GM18907 (cell line): ENCODE results near the gene PPP2R2C.

Experiments
- ATAC-seq: cut with Tn5 transposase; IDR thresholded peaks from one replicate; pipeline ENCODE4 v1.9.1; 2021; ENCODE audit warnings: mild to moderate bottlenecking, moderate library complexity; ENCODE audit not compliant: unreplicated experiment

PPP2R2C gene

DNA sequence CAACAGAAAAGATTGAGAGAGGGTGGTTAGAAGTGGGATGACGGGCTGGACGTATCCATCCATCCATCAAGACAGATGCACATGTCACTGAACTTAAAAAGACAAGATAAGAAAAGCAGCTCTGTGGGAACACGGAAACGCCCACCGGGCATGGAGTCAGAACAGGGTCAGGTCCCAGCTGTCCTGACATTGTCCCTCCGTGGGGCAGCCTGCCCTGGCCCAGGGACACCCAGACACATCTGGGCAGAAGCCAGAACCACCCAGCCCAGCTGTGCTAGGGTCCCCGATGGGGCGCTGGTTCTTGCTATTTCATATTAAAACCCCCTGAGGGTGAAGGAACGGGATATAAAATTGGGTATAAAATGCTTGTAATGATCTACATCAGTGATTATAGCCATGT is 88.5 kb downstream of the PPP2R2C start:
- no peak for ATAC-seq

DNA sequence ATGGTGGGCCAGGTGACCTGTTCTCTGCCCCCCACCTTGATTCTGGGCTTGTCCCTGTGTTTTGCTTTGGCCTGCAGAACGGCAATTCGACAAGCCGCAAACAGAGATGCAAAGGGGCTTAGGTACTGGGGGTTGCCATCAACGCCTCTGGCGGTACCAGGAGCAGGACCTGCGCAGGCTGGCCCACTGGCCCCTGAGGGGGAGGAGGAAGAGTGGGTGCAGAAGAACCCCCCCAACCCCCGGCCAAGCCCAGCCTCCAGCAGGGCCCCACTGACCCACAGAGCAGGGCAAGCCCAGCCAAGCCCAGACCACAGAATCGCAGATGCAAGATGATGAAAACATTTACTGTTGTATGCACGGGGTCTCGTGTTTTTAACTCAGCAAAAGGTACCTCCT is 89.4 kb downstream of the PPP2R2C start:
- ATAC-seq, result no peak

GRCh38 chr4:6381571-6382123 is 90.8 kb downstream of the PPP2R2C start:
- no peak for ATAC-seq

GRCh38 chr4:6380746-6381410 is 91.5 kb downstream of the PPP2R2C start:
- no peak for ATAC-seq

DNA sequence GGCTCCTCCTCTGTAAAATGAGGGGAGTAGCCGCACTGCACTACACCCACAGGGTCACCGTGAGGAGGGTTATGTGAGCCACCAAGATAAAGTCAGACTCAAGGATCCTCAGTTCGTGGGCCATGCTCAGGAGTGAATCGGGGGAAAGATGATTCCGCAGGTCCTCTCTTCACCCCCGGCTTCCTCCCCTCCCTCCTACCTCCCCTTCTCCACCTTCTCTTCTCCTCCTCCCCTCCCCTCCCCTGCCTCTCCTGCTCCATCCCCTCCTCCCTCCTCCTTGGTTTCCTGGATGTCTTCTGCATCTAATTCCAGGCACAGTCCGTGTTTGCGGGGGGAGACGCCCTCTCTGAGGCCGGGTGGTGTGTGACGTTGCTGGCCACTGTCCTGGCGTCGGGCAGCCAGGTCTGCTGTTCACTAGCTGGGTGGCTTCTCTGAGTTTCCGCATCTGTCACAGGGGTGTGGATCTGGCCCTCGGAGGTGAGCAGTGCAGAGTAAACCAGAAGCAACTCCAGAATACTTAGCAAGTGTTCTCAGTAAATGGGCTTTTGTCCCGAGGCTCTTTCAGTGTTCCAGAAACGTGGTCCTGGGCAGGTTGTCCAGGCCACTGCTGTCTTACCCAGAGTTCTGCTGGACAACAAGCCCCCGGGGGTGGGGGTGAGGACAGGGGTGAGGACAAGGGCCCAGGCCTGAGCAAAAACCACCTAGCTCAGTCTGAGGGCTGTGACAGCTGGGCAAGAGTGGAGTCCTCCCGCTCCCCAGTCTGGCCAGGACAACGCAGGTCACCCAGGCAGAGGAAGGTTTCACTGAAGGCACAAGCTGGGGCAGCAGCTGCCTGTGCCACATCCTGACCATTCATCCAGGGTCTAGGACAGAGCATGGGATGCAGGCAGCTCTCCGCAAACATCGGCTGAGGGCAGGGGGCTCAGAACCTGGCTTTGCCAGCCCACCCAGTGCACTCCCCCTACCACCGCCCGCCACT is 92.4 kb downstream of the PPP2R2C start:
- no peak for ATAC-seq

GRCh38 chr4:6378493-6379445 is 93.6 kb downstream of the PPP2R2C start:
- no peak for ATAC-seq

- no peak for ATAC-seq
Measured at GRCh38 chr4:6377626-6378492, 94.6 kb downstream of the PPP2R2C start.

- ATAC-seq, result no peak
Measured at GRCh38 chr4:6375620-6376295, 96.7 kb downstream of the PPP2R2C start.

- no peak for ATAC-seq
Measured at GRCh38 chr4:6374575-6374974, 97.8 kb downstream of the PPP2R2C start.

DNA sequence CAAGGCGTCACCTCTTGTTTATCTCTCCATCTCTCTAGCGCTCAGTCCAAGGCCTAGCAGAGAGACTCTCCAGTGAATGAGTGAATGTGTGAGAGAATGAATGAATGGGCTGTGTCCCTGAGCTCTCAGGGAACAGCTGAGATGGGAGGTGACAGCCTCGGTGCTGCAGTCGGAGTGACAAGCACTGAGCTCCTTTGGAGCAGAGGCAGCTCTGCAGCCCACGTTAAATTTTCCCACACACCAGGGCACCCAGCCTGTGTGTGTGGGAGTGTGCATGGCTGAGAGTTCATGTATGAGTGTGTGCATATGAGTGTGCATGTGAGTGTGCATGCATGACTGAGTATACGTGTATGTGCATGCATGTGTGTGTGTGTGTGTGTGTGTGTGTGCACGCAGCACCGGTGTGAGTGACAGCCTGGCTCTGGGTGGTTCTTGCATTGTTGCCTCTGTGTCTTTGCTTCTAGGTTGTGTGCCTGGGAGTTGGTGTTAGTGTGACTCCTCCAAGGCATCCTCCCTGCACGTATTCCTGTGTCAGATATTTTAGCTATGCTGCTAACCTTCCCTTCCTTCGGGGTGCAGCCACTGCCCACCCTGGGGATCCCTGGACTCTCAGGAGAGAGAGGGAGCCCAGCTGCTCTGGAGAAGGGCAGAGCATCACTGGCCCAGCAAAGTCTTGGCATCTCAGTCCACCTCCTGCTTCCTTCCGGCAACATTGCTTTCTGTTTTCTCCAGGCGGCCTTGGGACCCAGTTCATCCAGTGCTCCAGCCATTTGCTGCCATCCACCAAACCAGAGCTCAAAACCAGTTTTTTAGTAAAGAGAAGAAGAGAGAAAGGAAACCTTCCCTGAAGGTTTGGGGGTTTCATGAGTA is 98.6 kb downstream of the PPP2R2C start:
- no peak for ATAC-seq

DNA sequence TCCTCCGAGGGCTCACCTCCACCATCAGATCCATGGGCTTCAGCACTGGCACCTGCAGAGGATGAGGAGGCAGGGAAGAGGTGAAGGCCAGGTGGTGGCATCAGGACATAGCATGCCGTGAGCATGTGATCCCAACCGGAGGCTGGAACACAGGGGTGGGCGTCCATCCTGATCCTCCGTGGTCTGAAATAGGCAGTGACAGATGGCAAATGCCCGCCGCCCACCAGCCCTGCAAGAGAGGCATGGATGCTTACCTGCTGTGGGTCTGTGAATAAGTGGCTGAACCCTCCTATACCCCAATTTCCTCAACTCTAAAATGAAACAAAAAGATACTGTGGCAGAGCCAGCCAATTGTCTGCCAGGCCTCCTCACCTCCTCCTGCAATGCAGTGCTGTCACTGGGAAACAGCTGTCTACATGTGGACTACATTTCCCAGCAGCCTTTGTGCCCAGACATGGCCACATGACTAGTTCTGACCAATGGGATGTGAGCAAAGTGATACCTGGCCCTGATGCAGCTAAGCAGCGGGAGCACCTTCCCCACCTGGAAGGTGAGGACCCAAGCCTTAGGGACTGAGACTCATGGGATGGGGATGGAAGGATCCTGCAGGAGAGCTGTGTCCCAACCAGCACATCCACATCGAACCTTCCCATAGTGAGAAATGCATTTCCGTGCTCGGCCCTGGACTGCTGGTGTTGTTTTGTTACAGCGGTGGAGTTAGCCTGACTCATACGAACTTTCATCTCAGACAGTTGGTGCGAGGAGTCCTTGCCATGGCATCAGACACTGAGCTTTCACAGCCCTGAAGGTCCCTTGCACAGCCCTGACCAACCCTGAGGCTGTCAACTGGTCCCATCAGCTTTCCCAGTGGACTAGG is 99.5 kb downstream of the PPP2R2C start:
- no peak for ATAC-seq

- ATAC-seq, result no peak
Measured at GRCh38 chr4:6371812-6372211, 100.6 kb downstream of the PPP2R2C start.

DNA sequence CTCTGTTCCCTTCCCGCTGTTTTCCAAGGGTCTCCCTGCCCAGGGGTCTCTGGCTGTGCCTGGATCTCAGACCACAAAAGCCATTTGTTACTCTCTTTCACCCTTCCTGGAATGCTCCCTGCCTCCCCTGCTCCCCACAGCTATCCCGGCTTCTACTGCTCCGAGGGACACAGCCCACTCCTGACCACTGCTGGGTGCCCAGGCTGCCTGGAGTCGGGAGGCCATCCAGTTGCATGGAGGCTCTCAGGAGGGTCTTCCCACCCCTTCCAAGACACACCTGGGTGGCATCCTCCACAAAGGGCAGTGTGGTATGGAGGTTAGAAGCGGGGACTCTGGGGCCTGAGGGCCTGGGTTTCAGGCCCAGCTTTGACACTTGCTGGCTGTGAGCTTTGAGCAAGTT is 101.1 kb downstream of the PPP2R2C start:
- no peak for ATAC-seq

DNA sequence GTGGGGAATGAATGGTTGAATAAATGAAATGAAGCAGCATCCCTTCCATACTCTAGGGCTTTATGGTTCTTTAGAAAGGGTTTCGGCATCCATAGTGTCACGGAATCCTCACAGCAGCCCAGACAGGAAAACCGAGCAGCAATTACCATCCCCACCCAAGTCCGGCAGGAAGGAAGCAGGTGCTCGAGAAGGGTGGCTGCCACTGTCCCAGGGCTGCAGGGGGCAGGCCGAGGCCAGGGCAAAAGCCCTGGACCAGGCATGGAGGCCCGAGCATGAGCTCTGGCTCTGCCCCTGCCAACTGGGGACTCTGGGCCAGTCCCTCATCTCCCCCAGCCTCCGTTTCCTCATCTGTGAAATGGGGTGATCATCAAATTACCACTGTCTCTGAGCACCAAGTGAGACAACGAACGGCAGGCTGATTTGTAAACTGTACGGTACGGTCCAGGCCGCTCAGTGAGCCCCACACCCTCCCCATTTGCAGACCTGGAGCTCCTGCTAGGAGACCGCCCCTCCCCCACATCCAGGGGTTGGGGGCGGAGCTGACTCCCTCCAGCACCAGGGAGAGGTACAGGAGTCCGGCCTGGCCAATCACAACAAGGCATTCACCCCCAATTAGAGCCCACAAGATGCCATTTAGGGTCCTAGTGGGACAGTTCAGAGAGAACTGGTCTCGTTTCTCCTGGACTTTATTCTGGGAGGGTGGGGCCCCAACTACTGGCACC is 102.3 kb downstream of the PPP2R2C start:
- ATAC-seq, result no peak

- no peak for ATAC-seq
Measured at GRCh38 chr4:6369511-6369910, 102.9 kb downstream of the PPP2R2C start.

- ATAC-seq, result no peak
Measured at GRCh38 chr4:6369035-6369434, 103.4 kb downstream of the PPP2R2C start.

DNA sequence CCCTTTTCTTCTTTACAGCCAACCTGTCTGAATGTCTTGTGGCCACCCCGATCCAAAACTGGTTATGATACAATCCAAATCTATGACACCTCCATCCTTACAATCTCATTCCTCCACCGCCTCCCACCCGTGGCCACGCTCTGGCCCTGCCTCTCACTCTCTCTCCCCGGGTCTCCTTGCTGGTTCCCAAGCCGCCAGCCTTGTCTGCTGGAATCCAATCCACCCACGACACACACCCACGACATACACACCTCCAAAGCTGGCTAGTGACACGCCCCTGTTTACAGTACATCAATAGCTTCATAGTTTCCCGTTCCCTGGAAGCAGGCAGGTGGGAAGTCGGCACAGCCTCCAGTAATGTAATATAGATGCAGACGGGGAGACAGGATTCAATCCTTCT is 103.8 kb downstream of the PPP2R2C start:
- ATAC-seq, result no peak
